Activated T-helper 1 cell treated with anti-CD3 and anti-CD28 coated beads, Interleukin-12 subunit alpha, Interleukin-12 subunit beta, Interleukin-2, Interleukin-4 antibody, amounts not matched to agents 30 ng/mL and 10 ng/mL and 1 ng/mL, durations not matched to agents 14 hours and 24 hours and 36 hours (primary cell): Measurements from ENCODE around the gene PHF21A. TPM values are rescaled to one million over a fixed set of nuclear protein-coding genes. Genes with fewer than 3 reads are reported as not detected.
A peak's percentile ranks its signal among the peaks of the same experiment; 100 is the strongest.
"Not testable (repeated sequence)": the region's sequence is repeated elsewhere in the genome, so short reads cannot be mapped to it uniquely, and the experiment has no call there.

Experiments used
- DNase-seq: peaks from one replicate; pipeline ENCODE4 v3.0.0; 2021; ENCODE audit warnings: low spot score
- H3K27ac Mint-ChIP-seq: one replicate; pipeline ENCODE4 v1.8.0; 2021; ENCODE audit warnings: mild to moderate bottlenecking, mixed read lengths
- H3K27me3 Mint-ChIP-seq: one replicate; pipeline ENCODE4 v1.8.0; 2022; ENCODE audit warnings: mild to moderate bottlenecking, moderate library complexity, mixed read lengths; ENCODE audit not compliant: insufficient read depth
- H3K36me3 Mint-ChIP-seq: one replicate; pipeline ENCODE4 v1.8.0; 2021; ENCODE audit warnings: low read depth, mixed read lengths
- H3K4me1 Mint-ChIP-seq: one replicate; pipeline ENCODE4 v1.8.0; 2021; ENCODE audit warnings: low read depth, mixed read lengths
- H3K4me3 Mint-ChIP-seq: one replicate; pipeline ENCODE4 v1.8.0; 2021; ENCODE audit warnings: mild to moderate bottlenecking, moderate library complexity, mixed read lengths
- H3K9me3 Mint-ChIP-seq: one replicate; pipeline ENCODE4 v1.8.0; 2021; ENCODE audit warnings: mixed read lengths
- intact Hi-C: fragments of 100-400 bp; cut with micrococcal nuclease; formaldehyde crosslinking; loops from one replicate; pipeline ENCODE4 v1.15.1; 2024
- total RNA-seq: library from RNA; stranded (reverse); gene quantifications from 2 replicates; pipeline ENCODE4 v1.2.3, GENCODE V29; 2022

Gene PHF21A
- total RNA-seq, 1 donor from 2014 or later = 32.9 TPM

GRCh38 chr11:45900916-45901617, 220.2 kb downstream of the PHF21A start:
- intact Hi-C loops = no loop called here
- H3K27me3 Mint-ChIP-seq = peaks cover 28% of the 10 kb centered on the region
- H3K4me3 Mint-ChIP-seq = peak overlapping the region; percentile 63
- H3K9me3 Mint-ChIP-seq = no peaks in the 10 kb centered on the region
- no peak overlapping the region for H3K27ac Mint-ChIP-seq
- no peak for DNase-seq
- H3K4me1 Mint-ChIP-seq = no peaks in the 10 kb centered on the region
- H3K36me3 Mint-ChIP-seq = no peaks in the 10 kb centered on the region

- H3K9me3 Mint-ChIP-seq, H3K36me3 Mint-ChIP-seq, intact Hi-C loops, DNase-seq, H3K27ac Mint-ChIP-seq, H3K4me1 Mint-ChIP-seq: not testable (repeated sequence)
- Mint-ChIP-seq H3K4me3 (peak overlapping the region; percentile 63), H3K27me3 (peaks cover 30% of the 10 kb centered on the region)
These were observed 221.0 kb downstream of the PHF21A start for GRCh38 chr11:45900175-45900800.

GRCh38 chr11:45899448-45900174, 221.6 kb downstream of the PHF21A start:
- Mint-ChIP-seq H3K27ac (no peak overlapping the region), H3K4me3 (peak overlapping the region; percentile 42), H3K36me3 (no peaks in the 10 kb centered on the region), H3K27me3 (peaks cover 30% of the 10 kb centered on the region), H3K4me1 (no peaks in the 10 kb centered on the region), H3K9me3 (no peaks in the 10 kb centered on the region)
- DNase-seq = peak; percentile 66
- intact Hi-C loops = loop anchor here (1.0 kb wide), 4 partner anchors 14 to 94 kb away; partner anchors contain the start of genes CRY2, MAPK8IP1 and SLC35C1

GRCh38 chr11:45899086-45899447, 222.2 kb downstream of the PHF21A start:
- no peaks in the 10 kb centered on the region for H3K36me3 Mint-ChIP-seq
- no peak for DNase-seq
- no peaks in the 10 kb centered on the region for H3K9me3 Mint-ChIP-seq
- intact Hi-C loops = loop anchor here (1.0 kb wide), 4 partner anchors 14 to 94 kb away; partner anchors contain the start of genes CRY2, MAPK8IP1 and SLC35C1
- no peaks in the 10 kb centered on the region for H3K4me1 Mint-ChIP-seq
- H3K4me3 Mint-ChIP-seq = peak overlapping the region; percentile 42
- H3K27me3 Mint-ChIP-seq = peaks cover 31% of the 10 kb centered on the region
- H3K27ac Mint-ChIP-seq = no peak overlapping the region

- no peaks in the 10 kb centered on the region for H3K36me3 Mint-ChIP-seq
These were observed 223.7 kb downstream of the PHF21A start for GRCh38 chr11:45897556-45897955.

GRCh38 chr11:45896422-45896984, 224.8 kb downstream of the PHF21A start:
- Mint-ChIP-seq H3K36me3 (no peaks in the 10 kb centered on the region), H3K4me1 (no peaks in the 10 kb centered on the region), H3K9me3 (no peaks in the 10 kb centered on the region), H3K27me3 (peaks cover 30% of the 10 kb centered on the region), H3K27ac (no peak overlapping the region), H3K4me3 (no peak overlapping the region)
- intact Hi-C loops = no loop called here
- no peak for DNase-seq

More at GRCh38 chr11:45897556-45897955, 223.7 kb downstream of the PHF21A start:
- Mint-ChIP-seq H3K9me3 (no peaks in the 10 kb centered on the region), H3K27ac (no peak overlapping the region), H3K27me3 (peaks cover 32% of the 10 kb centered on the region), H3K4me1 (no peaks in the 10 kb centered on the region), H3K4me3 (no peak overlapping the region)
- DNase-seq = no peak
- intact Hi-C loops = no loop called here

- H3K36me3 Mint-ChIP-seq = no peaks in the 10 kb centered on the region
- H3K4me1 Mint-ChIP-seq = no peaks in the 10 kb centered on the region
- H3K4me3 Mint-ChIP-seq = no peak overlapping the region
- H3K9me3 Mint-ChIP-seq = no peaks in the 10 kb centered on the region
- H3K27ac Mint-ChIP-seq = no peak overlapping the region
- DNase-seq = no peak
- intact Hi-C loops = no loop called here
- H3K27me3 Mint-ChIP-seq = peaks cover 23% of the 10 kb centered on the region
These were observed 225.5 kb downstream of the PHF21A start for GRCh38 chr11:45895553-45896259.

GRCh38 chr11:45894555-45895247, 226.6 kb downstream of the PHF21A start:
- no peaks in the 10 kb centered on the region for H3K4me1 Mint-ChIP-seq
- peaks cover 24% of the 10 kb centered on the region for H3K27me3 Mint-ChIP-seq
- intact Hi-C loops = no loop called here

GRCh38 chr11:45892856-45893255, 228.4 kb downstream of the PHF21A start:
- H3K4me3 Mint-ChIP-seq = no peak overlapping the region
- no peaks in the 10 kb centered on the region for H3K4me1 Mint-ChIP-seq
- no peak for DNase-seq
- intact Hi-C loops = no loop called here
- H3K27ac Mint-ChIP-seq = no peak overlapping the region
- no peaks in the 10 kb centered on the region for H3K9me3 Mint-ChIP-seq
- peaks cover 18% of the 10 kb centered on the region for H3K27me3 Mint-ChIP-seq
- H3K36me3 Mint-ChIP-seq = no peaks in the 10 kb centered on the region

More at GRCh38 chr11:45894555-45895247, 226.6 kb downstream of the PHF21A start:
- Mint-ChIP-seq H3K4me3 (no peak overlapping the region), H3K36me3 (no peaks in the 10 kb centered on the region), H3K9me3 (no peaks in the 10 kb centered on the region), H3K27ac (no peak overlapping the region)
- no peak for DNase-seq

GRCh38 chr11:45890886-45891550, 230.2 kb downstream of the PHF21A start:
- no peaks in the 10 kb centered on the region for H3K36me3 Mint-ChIP-seq
- no peaks in the 10 kb centered on the region for H3K9me3 Mint-ChIP-seq
- peaks cover 13% of the 10 kb centered on the region for H3K27me3 Mint-ChIP-seq
- DNase-seq = no peak
- H3K4me1 Mint-ChIP-seq = no peaks in the 10 kb centered on the region
- intact Hi-C loops = no loop called here
- H3K27ac Mint-ChIP-seq = no peak overlapping the region
- H3K4me3 Mint-ChIP-seq = no peak overlapping the region

- intact Hi-C loops = no loop called here
- H3K4me3 Mint-ChIP-seq = no peak overlapping the region
- peaks cover 11% of the 10 kb centered on the region for H3K27me3 Mint-ChIP-seq
- peaks cover 5% of the 10 kb centered on the region for H3K4me1 Mint-ChIP-seq
- H3K36me3 Mint-ChIP-seq = no peaks in the 10 kb centered on the region
- no peak for DNase-seq
- no peaks in the 10 kb centered on the region for H3K9me3 Mint-ChIP-seq
- H3K27ac Mint-ChIP-seq = no peak overlapping the region
These were observed 231.3 kb downstream of the PHF21A start for GRCh38 chr11:45889966-45890365.
